Keratinocyte (primary cell): ENCODE data around the gene ATRNL1. TPM values are rescaled to one million over a fixed set of nuclear protein-coding genes. Genes with fewer than 3 reads are reported as not detected.

Experiments used
- DNase-seq: peaks from one replicate; pipeline ENCODE4 v3.0.0-alpha.2; 2011; ENCODE audit warnings: low read depth, missing footprints, low spot score
- FAIRE-seq: peaks from 2 replicates; lab custom pipeline; 2011; peaks lifted over from hg19 to GRCh38; lab: Jason Lieb, UNC
- H2AFZ ChIP-seq: 2 replicates; pipeline ENCODE4 v1.6.0; 2012; ENCODE audit warnings: low read length, control low read depth, inconsistent platforms; ENCODE audit not compliant: control insufficient read depth
- H3K27ac ChIP-seq: 2 replicates; pipeline ENCODE4 v1.5.1; 2011; ENCODE audit warnings: low read length; ENCODE audit not compliant: control insufficient read depth, insufficient read depth
- H3K27me3 ChIP-seq: 3 replicates; pipeline ENCODE4 v1.6.0; 2011; ENCODE audit warnings: low read length; ENCODE audit not compliant: control insufficient read depth, insufficient read depth; ENCODE audit errors: extremely low read depth
- H3K36me3 ChIP-seq, 2 experiments: 2 replicates in 1 of 2; 3 replicates in 1 of 2; pipeline ENCODE4 v1.5.1; 2011; ENCODE audit warnings: low read length in 2 of 2, mild to moderate bottlenecking in 1 of 2; ENCODE audit not compliant: control insufficient read depth in 2 of 2, insufficient read depth in 2 of 2; ENCODE audit errors: extremely low read depth in 1 of 2
- H3K4me1 ChIP-seq: 3 replicates; pipeline ENCODE4 v1.5.1; 2011; ENCODE audit warnings: low read length; ENCODE audit not compliant: control insufficient read depth, insufficient read depth; ENCODE audit errors: extremely low read depth
- H3K4me2 ChIP-seq: 3 replicates; pipeline ENCODE4 v1.6.0; 2011; ENCODE audit warnings: low read depth, low read length; ENCODE audit not compliant: control insufficient read depth, insufficient read depth; ENCODE audit errors: extremely low read depth
- H3K4me3 ChIP-seq, 3 experiments: fragments of 200-600 bp in 1 of 3; sonication (generic) in 1 of 3; 2 replicates in 2 of 3; 3 replicates in 1 of 3; pipeline ENCODE4 v1.5.1; 2011 to 2016; ENCODE audit warnings: low read length in 3 of 3, mild to moderate bottlenecking in 3 of 3, control low read depth in 2 of 3, inconsistent platforms in 1 of 3, low read depth in 1 of 3, mixed read lengths in 1 of 3, mixed run types in 1 of 3, moderate library complexity in 1 of 3; ENCODE audit not compliant: control insufficient read depth in 2 of 3, insufficient read depth in 2 of 3; ENCODE audit errors: extremely low read depth in 1 of 3
- H3K79me2 ChIP-seq: 2 replicates; pipeline ENCODE4 v1.6.0; 2012; ENCODE audit warnings: low read length; ENCODE audit not compliant: control insufficient read depth, insufficient read depth
- H3K9ac ChIP-seq: 3 replicates; pipeline ENCODE4 v1.6.0; 2011; ENCODE audit warnings: low read length; ENCODE audit not compliant: control insufficient read depth, insufficient read depth; ENCODE audit errors: extremely low read depth
- H3K9me1 ChIP-seq: 3 replicates; pipeline ENCODE4 v1.6.0; 2011; ENCODE audit warnings: low read length; ENCODE audit not compliant: control insufficient read depth, insufficient read depth; ENCODE audit errors: extremely low read depth
- H3K9me3 ChIP-seq: 2 replicates; pipeline ENCODE4 v1.5.1; 2012; ENCODE audit warnings: low read depth, low read length; ENCODE audit not compliant: control insufficient read depth
- H4K20me1 ChIP-seq: 3 replicates; pipeline ENCODE4 v1.6.0; 2011; ENCODE audit warnings: low read length; ENCODE audit not compliant: control insufficient read depth, insufficient read depth; ENCODE audit errors: extremely low read depth
- CTCF ChIP-seq, 3 experiments: IDR thresholded peaks in 1 of 3; conservative IDR thresholded peaks in 1 of 3; optimal IDR thresholded peaks in 1 of 3; 2 replicates in 2 of 3; 3 replicates in 1 of 3; pipeline versions ENCODE3 to v1.5.1; 2011; ENCODE audit warnings: low read length in 3 of 3, mild to moderate bottlenecking in 3 of 3, moderate library complexity in 2 of 3, control low read depth in 1 of 3, inconsistent platforms in 1 of 3; ENCODE audit not compliant: insufficient read depth in 2 of 3; ENCODE audit errors: extremely low read depth in 1 of 3
- EZH2 ChIP-seq: IDR thresholded peaks from one replicate; pipeline ENCODE4 v1.6.1; 2012; ENCODE audit warnings: inconsistent platforms, mild to moderate bottlenecking, low read length, moderate library complexity
- dilution Hi-C: fragments of 300-500 bp; cut with MboI; formaldehyde crosslinking; loops from one replicate; pipeline ENCODE4 v1.7.0; 2020; ENCODE audit warnings: low sequenced_read_pairs; ENCODE audit not compliant: extremely low pct_ligation_motif_present
- polyA plus RNA-seq, 5 experiments: library from polyadenylated mRNA; depleted of rRNA in 3 of 5; stranded (reverse) in 3 of 5; stranded (forward) in 1 of 5; unstranded in 1 of 5; fragments of >200 nt; gene quantifications; 1 replicate in 1 of 5; 2 replicates in 3 of 5; 3 replicates in 1 of 5; pipeline versions ENCODE4 v1.2.1 to v1.2.3, GENCODE V29; 2011 to 2012; ENCODE audit warnings: missing spikeins in 2 of 5, low read depth in 1 of 5, low replicate concordance in 1 of 5

Gene ATRNL1
- polyA plus RNA-seq, 1 donor (not counting 4 experiments of a cell fraction or from before 2014, with no cell fraction given) = 0.07 TPM

GRCh38 chr10:115141254-115141653, 48.1 kb downstream of the ATRNL1 start:
- no peaks in the 10 kb centered on the region for H3K79me2 ChIP-seq
- no peak overlapping the region for H3K9ac ChIP-seq
- H3K9me3 ChIP-seq = no peaks in the 10 kb centered on the region
- H2AFZ ChIP-seq = no peak overlapping the region
- H3K27ac ChIP-seq = no peak overlapping the region
- dilution Hi-C loops = no loop called here
- FAIRE-seq = no peak
- H4K20me1 ChIP-seq = no peaks in the 10 kb centered on the region
- no peak overlapping the region for H3K4me2 ChIP-seq
- H3K36me3 ChIP-seq = no peaks in the 10 kb centered on the region
- DNase-seq = no peak
- TF ChIP-seq CTCF (optimal IDR thresholded peaks at IDR 0.05 in 1 of 3, IDR thresholded peaks at IDR 0.05 in 1 of 3, conservative IDR thresholded peaks at IDR 0.05 in 1 of 3; ENCODE audit: extremely low read depth in 1 of 3, insufficient read depth in 2 of 3, low read length in 3 of 3) = peak in 1 of 3 experiments; percentile 28
- TF ChIP-seq EZH2 = no peak
- H3K9me1 ChIP-seq = no peaks in the 10 kb centered on the region
- H3K4me1 ChIP-seq = no peaks in the 10 kb centered on the region
- H3K27me3 ChIP-seq = no peaks in the 10 kb centered on the region
- no peak overlapping the region for H3K4me3 ChIP-seq

GRCh38 chr10:115157357-115157756, 64.2 kb downstream of the ATRNL1 start:
- H3K9ac ChIP-seq = no peak overlapping the region
- dilution Hi-C loops = no loop called here
- H3K79me2 ChIP-seq = no peaks in the 10 kb centered on the region
- H3K4me2 ChIP-seq = no peak overlapping the region
- no peaks in the 10 kb centered on the region for H3K4me1 ChIP-seq
- FAIRE-seq = no peak
- no peaks in the 10 kb centered on the region for H3K36me3 ChIP-seq
- TF ChIP-seq EZH2 = no peak
- TF ChIP-seq CTCF (optimal IDR thresholded peaks at IDR 0.05 in 1 of 3, IDR thresholded peaks at IDR 0.05 in 1 of 3, conservative IDR thresholded peaks at IDR 0.05 in 1 of 3; ENCODE audit: extremely low read depth in 1 of 3, insufficient read depth in 2 of 3, low read length in 3 of 3) = no peak
- H2AFZ ChIP-seq = no peak overlapping the region
- H3K4me3 ChIP-seq = no peak overlapping the region
- H3K9me1 ChIP-seq = no peaks in the 10 kb centered on the region
- no peak for DNase-seq
- no peaks in the 10 kb centered on the region for H4K20me1 ChIP-seq
- no peak overlapping the region for H3K27ac ChIP-seq
- H3K9me3 ChIP-seq = no peaks in the 10 kb centered on the region
- no peaks in the 10 kb centered on the region for H3K27me3 ChIP-seq
